Activated T-cell treated with anti-CD3 and anti-CD28 coated beads, Interleukin-2, amount 50 U/mL, for 72 hours (primary cell): Measurements from ENCODE around the gene CREBRF. TPM values are rescaled to one million over a fixed set of nuclear protein-coding genes. Genes with fewer than 3 reads are reported as not detected.
"Not testable (repeated sequence)": the region's sequence is repeated elsewhere in the genome, so short reads cannot be mapped to it uniquely, and the experiment has no call there.

Source experiments
- ATAC-seq, 2 donors: fragments of 150-1000 bp; cut with Tn5 transposase; replicated peaks in 1 of 2; 2 replicates each; pipeline ENCODE4 v1.10.0; 2021; ENCODE audit warnings: moderate library complexity in 2 of 2, mild to moderate bottlenecking in 1 of 2
- DNase-seq, 2 donors: peaks; one replicate each; pipeline ENCODE4 v3.0.0; 2021 to 2022; ENCODE audit warnings: mixed read lengths in 1 of 2
- H3K27ac Mint-ChIP-seq: one replicate; pipeline ENCODE4 v1.8.0; 2022; ENCODE audit warnings: mild to moderate bottlenecking, moderate library complexity, mixed read lengths
- H3K27me3 Mint-ChIP-seq: one replicate; pipeline ENCODE4 v1.8.0; 2022; ENCODE audit warnings: low read depth, mixed read lengths
- H3K36me3 Mint-ChIP-seq, 2 donors: one replicate each; pipeline ENCODE4 v1.8.0; 2022; ENCODE audit warnings: mixed read lengths in 2 of 2, mild to moderate bottlenecking in 1 of 2; ENCODE audit not compliant: insufficient read depth in 2 of 2
- H3K4me1 Mint-ChIP-seq: one replicate; pipeline ENCODE4 v1.8.0; 2022; ENCODE audit warnings: low read depth, mixed read lengths
- H3K4me3 Mint-ChIP-seq, 2 donors: one replicate each; pipeline ENCODE4 v1.8.0; 2022; ENCODE audit warnings: mild to moderate bottlenecking in 2 of 2, mixed read lengths in 2 of 2, moderate library complexity in 2 of 2
- H3K9me3 Mint-ChIP-seq, 2 donors: one replicate each; pipeline ENCODE4 v1.8.0; 2022; ENCODE audit warnings: mixed read lengths in 2 of 2
- total RNA-seq, 2 donors: library from RNA; stranded (reverse); gene quantifications; one replicate each; pipeline ENCODE4 v1.2.3, GENCODE V29; 2022

CREBRF gene
- total RNA-seq, 2 donors from 2014 or later: 33.1 to 35.8 TPM

DNA sequence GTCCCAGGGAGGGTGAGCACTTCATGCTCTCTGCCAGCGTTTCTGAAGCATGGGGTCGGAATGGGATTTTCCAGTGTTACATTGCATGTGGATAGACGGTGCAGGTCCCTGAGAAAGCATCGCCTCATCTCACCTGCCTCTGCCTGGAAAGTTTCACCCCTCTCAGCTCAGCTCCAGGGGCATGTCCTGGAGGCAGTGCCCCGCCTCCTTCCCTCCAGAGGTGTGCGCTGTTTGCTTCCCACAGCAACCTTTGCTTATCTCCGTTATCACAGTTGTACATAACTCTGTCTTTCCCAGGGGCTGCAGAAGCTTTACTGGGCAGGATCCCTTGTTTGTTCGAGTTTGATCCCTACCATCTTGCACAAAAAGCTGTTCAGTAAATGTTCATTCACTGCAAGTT lies 10.7 kb upstream of the CREBRF start:
- no peak for ATAC-seq
- Mint-ChIP-seq H3K4me1 (no peaks in the 10 kb centered on the region), H3K27me3 (no peaks in the 10 kb centered on the region), H3K27ac (no peak overlapping the region), H3K36me3 (peaks cover 0 to 1% of the 10 kb centered on the region in 2 donors), H3K9me3 (no peaks in the 10 kb centered on the region), H3K4me3 (no peak overlapping the region)
- no peak for DNase-seq

DNA sequence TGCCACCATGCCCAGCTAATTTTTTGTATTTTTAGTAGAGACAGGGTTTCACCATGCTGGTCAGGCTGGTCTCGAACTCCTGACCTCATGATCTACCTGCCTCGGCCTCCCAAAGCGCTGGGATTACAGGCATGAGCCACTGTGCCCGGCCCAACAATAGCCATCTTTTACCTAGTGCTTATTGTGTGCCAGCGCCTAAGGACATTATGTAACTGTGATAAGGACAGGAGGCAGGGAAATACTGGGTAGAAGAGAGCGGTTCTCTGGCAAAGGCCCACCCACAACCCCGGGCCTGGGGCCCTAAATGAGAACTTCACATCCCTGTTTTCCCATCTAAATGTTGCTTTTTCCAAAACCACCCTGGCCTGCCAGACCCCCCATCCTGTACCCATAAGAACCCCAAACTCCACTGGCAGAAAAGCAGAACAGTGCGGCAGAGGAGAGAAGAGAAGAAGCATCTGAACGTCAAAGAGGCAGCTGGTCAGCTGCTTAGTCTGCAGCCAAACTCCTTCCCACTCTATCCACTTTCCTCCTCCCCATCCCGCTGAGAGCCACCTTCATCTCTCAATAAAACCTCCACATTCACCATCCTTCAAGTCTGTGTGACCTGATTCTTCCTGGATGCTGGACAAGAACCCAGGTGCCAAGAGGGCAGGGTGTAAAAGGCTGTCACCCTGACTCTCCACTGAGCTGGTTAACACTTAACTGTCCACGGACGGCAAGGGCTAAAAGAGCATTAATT lies 8.9 kb upstream of the CREBRF start:
- H3K9me3 Mint-ChIP-seq, H3K36me3 Mint-ChIP-seq, ATAC-seq, DNase-seq, H3K4me3 Mint-ChIP-seq, H3K4me1 Mint-ChIP-seq, H3K27me3 Mint-ChIP-seq, H3K27ac Mint-ChIP-seq: not testable (repeated sequence)

DNA sequence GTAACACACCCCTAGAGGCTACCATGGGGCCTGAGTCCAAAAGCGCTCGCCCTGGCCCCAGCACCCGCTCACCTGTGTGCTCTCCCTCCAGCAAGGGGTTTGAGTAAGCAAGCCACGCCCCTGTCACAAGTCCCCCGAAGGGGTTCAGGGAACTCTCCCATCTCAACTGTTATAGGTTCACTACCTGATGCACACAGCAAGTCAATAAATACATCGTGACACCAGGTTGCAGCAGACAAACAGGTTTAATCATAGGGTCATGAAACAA lies 8.4 kb upstream of the CREBRF start:
- Mint-ChIP-seq H3K4me3 (no peak overlapping the region), H3K4me1 (no peaks in the 10 kb centered on the region), H3K36me3 (no peaks in the 10 kb centered on the region), H3K27ac (no peak overlapping the region), H3K9me3 (no peaks in the 10 kb centered on the region), H3K27me3 (no peaks in the 10 kb centered on the region)
- ATAC-seq: no peak
- no peak for DNase-seq

DNA sequence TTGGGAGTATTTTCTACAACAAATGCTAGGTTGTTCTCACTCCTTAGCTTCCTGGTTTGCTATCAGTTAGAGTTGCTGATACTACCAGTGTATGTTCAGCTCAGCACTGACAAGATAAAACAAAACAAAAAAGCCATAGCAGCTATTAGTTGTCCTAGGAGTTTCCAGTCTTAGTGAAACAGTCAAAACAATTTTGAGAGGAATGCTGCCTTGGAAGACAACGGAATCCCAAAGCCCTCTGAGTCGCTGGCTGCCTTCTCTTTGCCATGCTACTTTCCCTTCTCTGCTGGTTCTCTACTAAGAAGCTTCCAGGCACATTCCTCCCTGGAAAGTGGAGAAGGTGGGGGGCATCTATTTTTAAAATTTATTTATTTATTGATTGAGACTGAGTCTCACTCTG lies 5.4 kb upstream of the CREBRF start:
- Mint-ChIP-seq H3K4me1 (peaks cover 19% of the 10 kb centered on the region), H3K27me3 (no peaks in the 10 kb centered on the region), H3K4me3 (no peak overlapping the region), H3K27ac (no peak overlapping the region), H3K9me3 (no peaks in the 10 kb centered on the region), H3K36me3 (no peaks in the 10 kb centered on the region)
- DNase-seq (no peak), ATAC-seq (no peak)

DNA sequence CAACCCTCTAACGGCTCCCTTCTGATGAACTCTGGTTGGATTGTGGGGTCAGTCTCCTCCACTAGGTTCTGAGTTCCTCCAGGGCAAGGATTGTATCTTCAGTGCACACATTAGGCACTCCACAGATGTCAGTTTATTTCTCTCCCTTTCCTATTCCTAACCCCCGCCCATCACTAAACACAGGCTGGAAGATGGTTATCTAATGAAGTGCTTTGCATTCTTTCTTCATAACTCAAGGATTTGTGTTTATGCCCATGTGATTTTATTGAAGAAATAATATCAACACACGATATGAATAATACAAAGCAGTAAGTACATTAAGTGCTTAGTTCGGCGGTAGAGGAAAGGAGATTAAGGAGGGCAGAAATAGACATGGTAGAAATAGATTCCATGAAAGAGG lies 4.4 kb upstream of the CREBRF start:
- H3K27ac Mint-ChIP-seq: no peak overlapping the region
- no peaks in the 10 kb centered on the region for H3K9me3 Mint-ChIP-seq
- H3K4me3 Mint-ChIP-seq: no peak overlapping the region
- H3K4me1 Mint-ChIP-seq: peaks cover 21% of the 10 kb centered on the region
- H3K36me3 Mint-ChIP-seq: no peaks in the 10 kb centered on the region
- no peak for ATAC-seq
- DNase-seq: no peak
- no peaks in the 10 kb centered on the region for H3K27me3 Mint-ChIP-seq

DNA sequence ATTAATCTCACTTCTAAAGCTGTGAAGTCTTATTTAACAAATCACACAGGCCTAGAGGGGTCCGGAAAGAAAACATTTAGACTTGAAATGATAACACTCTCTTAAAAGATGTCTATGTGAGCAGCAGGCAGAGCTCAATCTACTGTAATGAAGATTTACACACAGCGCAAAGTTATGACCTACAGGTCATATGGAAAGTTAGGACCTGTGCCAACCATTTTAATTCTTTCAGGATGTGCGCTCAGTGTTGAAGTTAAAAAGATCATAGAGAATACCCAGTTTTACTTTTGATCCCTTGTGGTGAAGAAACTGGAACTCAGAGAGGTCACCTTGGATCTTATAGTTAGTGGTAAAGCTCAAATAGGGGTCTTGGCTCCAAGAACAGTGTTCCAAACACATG lies 3.1 kb upstream of the CREBRF start:
- no peak overlapping the region for H3K27ac Mint-ChIP-seq
- ATAC-seq: no peak
- no peak for DNase-seq
- H3K4me3 Mint-ChIP-seq: no peak overlapping the region
- H3K27me3 Mint-ChIP-seq: no peaks in the 10 kb centered on the region
- H3K9me3 Mint-ChIP-seq: no peaks in the 10 kb centered on the region
- H3K36me3 Mint-ChIP-seq: no peaks in the 10 kb centered on the region
- peaks cover 21% of the 10 kb centered on the region for H3K4me1 Mint-ChIP-seq

DNA sequence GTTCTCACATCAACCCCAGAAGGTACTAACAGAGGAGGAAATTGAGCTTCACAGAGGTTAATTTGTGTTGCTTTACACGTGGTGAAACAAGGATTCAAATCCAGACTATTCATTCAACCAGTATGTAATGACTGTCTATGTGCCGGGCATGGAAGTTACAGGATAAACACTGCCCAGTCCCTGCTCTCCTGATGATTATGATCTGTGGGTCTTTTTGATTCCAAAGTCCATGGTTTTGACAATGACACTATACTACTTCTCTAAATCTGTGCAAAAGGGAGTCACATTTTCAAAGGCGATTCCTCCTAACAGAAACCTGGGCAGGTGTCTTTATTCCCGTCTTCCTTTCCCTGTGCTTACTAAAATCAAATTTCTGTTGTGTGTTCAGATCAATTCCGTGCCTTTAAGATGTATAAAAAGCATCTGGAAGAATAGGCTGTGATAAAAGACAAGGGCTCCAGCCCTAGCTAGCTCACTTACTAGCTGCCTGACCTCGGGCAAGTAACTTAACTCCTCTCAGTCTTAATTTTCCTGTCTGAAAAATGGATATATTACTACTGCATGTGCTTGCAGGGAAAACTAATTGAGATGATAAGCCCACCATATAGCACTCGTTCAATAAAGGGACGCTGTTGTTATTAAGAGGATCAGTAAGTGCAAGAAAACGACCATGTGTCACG lies 970 bp upstream of the CREBRF start:
- Mint-ChIP-seq H3K27me3 (no peaks in the 10 kb centered on the region), H3K27ac (peak overlapping the region; percentile 82), H3K4me3 (peak overlapping the region; percentile 79 to 97), H3K4me1 (peaks cover 31% of the 10 kb centered on the region), H3K9me3 (no peaks in the 10 kb centered on the region), H3K36me3 (no peaks in the 10 kb centered on the region)
- DNase-seq: no peak
- ATAC-seq: no peak

DNA sequence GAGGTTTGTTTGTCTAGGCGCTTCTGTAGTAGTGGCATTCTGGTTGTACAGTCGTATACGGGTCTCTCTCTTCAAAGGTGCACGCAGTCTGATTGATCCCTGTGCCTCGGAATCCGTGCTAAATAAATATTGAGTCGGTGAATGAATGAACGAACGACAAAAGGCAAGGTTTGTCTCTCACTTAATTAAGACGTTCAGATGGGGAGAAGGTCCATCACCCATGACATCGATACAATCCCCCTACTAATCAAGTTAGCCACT lies 500 bp upstream of the CREBRF start:
- H3K27me3 Mint-ChIP-seq: no peaks in the 10 kb centered on the region
- DNase-seq: no peak

DNA sequence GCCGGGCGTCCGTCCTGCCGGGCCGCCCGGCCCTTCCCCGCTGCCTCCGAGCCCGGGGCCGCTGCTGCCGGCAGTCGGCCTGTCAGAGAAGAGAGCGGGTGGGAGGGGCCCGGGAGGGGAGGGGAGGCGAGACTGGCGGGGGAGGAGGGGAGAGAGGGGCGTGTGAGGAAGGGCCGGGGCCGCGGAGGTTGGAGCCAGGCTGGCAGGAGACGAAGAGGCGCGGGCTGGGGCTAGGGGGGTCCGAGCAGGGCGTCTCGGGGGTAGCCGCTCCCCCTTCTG lies 570 bp downstream of the CREBRF start:
- Mint-ChIP-seq H3K4me3 (peak overlapping the region; percentile 92 to 97), H3K36me3 (no peaks in the 10 kb centered on the region), H3K27ac (peak overlapping the region; percentile 89), H3K9me3 (no peaks in the 10 kb centered on the region), H3K4me1 (peaks cover 46% of the 10 kb centered on the region), H3K27me3 (no peaks in the 10 kb centered on the region)
- ATAC-seq (peak; percentile 56 to 59), DNase-seq (no peak)

More for the DNA sequence above, 500 bp upstream of the CREBRF start:
- no peaks in the 10 kb centered on the region for H3K36me3 Mint-ChIP-seq
- peak overlapping the region; percentile 82 for H3K27ac Mint-ChIP-seq
- no peak for ATAC-seq
- no peaks in the 10 kb centered on the region for H3K9me3 Mint-ChIP-seq
- H3K4me1 Mint-ChIP-seq: peaks cover 35% of the 10 kb centered on the region
- H3K4me3 Mint-ChIP-seq: peak overlapping the region; percentile 79 to 97

DNA sequence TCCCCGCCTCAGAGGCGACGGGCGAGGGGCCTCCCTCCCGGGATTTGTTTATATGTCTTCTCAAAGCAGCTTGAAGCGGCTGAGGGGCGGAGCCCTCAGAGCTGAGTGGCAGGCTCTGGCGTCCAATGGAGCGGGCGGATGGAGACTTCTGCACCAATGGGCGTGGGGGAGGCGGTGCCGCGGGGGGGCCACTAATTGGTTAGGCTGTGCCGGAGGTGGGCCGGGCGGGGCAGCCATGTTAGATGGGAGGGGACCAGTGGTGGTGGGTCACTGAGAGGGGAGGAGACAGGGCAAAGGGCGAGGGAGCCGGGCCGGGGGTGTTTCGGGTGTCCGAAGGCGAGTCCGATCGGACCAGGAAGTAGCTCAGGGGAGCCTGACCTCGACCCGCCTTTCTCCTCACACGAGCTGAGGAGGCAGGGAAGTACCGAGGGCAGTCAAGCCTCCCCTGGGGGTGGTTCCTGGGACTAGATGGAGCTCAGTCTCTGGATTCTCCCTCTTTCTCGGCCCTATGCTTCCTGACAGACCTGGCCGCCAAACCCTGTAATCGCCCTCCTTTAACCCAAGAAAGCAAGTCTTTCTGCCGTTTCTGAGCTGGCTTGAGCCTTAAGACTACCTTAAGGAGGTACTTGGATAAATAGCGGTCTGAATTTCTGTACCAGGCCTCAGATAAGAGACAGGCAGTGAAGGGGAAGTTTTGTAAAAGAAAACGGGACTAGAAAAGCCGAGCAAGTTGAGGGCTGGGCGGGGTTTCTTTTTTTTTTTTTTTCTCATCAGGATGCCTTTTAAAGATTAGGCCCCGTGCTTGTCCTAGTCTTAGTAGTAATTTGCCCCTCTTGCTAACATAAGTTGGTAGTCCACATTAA lies 1.1 kb downstream of the CREBRF start:
- H3K9me3 Mint-ChIP-seq: no peaks in the 10 kb centered on the region
- DNase-seq (peak; percentile 99 to 100), ATAC-seq (peak; percentile 85 to 86)
- peak overlapping the region; percentile 92 to 97 for H3K4me3 Mint-ChIP-seq
- H3K27me3 Mint-ChIP-seq: no peaks in the 10 kb centered on the region
- H3K27ac Mint-ChIP-seq: peak overlapping the region; percentile 89
- no peaks in the 10 kb centered on the region for H3K36me3 Mint-ChIP-seq
- peaks cover 52% of the 10 kb centered on the region for H3K4me1 Mint-ChIP-seq

DNA sequence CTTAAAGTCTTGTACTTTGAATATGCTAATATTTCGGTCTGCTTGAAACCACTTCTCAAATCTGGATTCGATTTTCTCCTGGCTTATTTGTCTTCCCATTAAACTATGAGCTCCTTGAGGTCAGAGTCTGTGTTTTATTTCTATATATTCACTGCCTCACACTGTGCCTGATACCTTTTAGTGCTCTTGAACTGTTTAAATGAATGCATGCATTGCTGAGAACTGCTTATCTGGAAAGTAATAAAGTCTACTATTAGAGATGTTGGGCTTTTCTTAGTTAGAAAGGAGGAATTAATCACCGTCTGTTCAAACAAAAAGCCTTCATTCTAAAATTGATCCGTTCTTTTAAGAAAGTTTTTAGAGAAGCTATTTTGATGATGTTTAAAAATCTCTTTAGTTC lies 6.0 kb downstream of the CREBRF start:
- no peak for DNase-seq
- no peaks in the 10 kb centered on the region for H3K9me3 Mint-ChIP-seq
- H3K36me3 Mint-ChIP-seq: peaks cover 0 to 2% of the 10 kb centered on the region in 2 donors
- peak overlapping the region; percentile 56 for H3K27ac Mint-ChIP-seq
- no peaks in the 10 kb centered on the region for H3K27me3 Mint-ChIP-seq
- ATAC-seq: no peak
- peak overlapping the region; percentile 0 to 54 for H3K4me3 Mint-ChIP-seq
- H3K4me1 Mint-ChIP-seq: peaks cover 70% of the 10 kb centered on the region

DNA sequence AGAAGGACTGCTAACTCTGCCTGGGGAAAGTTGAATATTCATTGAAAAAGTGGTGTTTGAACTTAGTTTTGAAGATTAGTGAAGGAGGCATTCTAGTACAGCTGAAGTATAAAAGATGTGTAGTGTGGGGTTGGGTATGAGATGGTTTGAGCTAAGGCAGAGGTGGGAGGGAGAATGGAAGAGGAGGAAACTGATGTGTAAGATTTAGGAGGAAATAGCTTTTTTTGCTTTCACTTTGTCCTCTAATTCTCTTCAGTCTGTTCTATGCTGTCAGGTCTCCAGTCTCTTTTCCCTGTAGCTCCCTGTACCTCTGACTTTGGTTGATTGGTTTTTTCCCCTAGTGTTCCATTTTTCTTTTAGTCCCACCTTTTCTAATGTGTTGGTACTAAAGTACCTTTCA lies 9.0 kb downstream of the CREBRF start:
- H3K27ac Mint-ChIP-seq: peak overlapping the region; percentile 99
- DNase-seq (no peak), ATAC-seq (peak; percentile 63 to 80)
- no peaks in the 10 kb centered on the region for H3K9me3 Mint-ChIP-seq
- H3K36me3 Mint-ChIP-seq: peaks cover 0 to 3% of the 10 kb centered on the region in 2 donors
- H3K4me3 Mint-ChIP-seq: peak overlapping the region; percentile 59 to 81
- H3K27me3 Mint-ChIP-seq: no peaks in the 10 kb centered on the region
- H3K4me1 Mint-ChIP-seq: peaks cover 79% of the 10 kb centered on the region

DNA sequence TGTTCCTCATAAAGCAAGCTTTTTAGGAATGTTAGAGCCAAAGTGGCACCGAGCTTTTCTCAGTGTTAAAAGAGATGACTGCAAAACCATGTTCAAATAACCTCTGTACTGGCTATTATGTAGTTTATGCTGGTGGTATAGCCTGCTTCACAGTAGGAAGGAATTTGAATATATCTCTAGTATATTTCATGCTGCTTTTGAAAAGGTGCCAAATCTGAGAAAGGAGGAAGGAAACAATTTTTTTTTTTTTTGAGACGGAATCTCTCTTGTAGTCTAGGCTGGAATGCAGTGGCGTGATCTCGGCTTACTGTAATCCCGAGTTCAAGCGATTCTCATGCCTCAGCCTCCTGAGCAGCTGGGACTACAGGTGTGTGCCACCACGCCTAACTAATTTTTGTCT lies 13.5 kb downstream of the CREBRF start:
- H3K4me1 Mint-ChIP-seq: peaks cover 55% of the 10 kb centered on the region
- H3K27ac Mint-ChIP-seq: peak overlapping the region; percentile 38
- H3K4me3 Mint-ChIP-seq: peak overlapping the region in 1 of 2 donors; percentile 66
- DNase-seq: no peak
- no peaks in the 10 kb centered on the region for H3K9me3 Mint-ChIP-seq
- peaks cover 1 to 2% of the 10 kb centered on the region in 2 donors for H3K36me3 Mint-ChIP-seq
- no peak for ATAC-seq
- no peaks in the 10 kb centered on the region for H3K27me3 Mint-ChIP-seq
